HepG2 (cell line): ENCODE measurements around the gene NAT14. TPM values are rescaled to one million over a fixed set of nuclear protein-coding genes. Genes with fewer than 3 reads are reported as not detected.

ENCODE experiments used
- ATAC-seq: fragments of 200-7000 bp; cut with Tn5 transposase; 3 replicates; pipeline ENCODE4 v1.9.1; 2020; ENCODE audit warnings: mild to moderate bottlenecking, moderate library complexity
- BruUV-seq: library from RNA; stranded (reverse); fragments of 400-500 nt; replicated peaks from 2 replicates; lab custom pipeline; 2021; lab: Mats Ljungman, UMichigan
- CTCF ChIA-PET: fragments of 300-600 bp; formaldehyde crosslinking; extraction: SDS; loops from one replicate; lab custom pipeline; 2021; ENCODE audit warnings: low total read pairs, inconsistent platforms, low intra/inter-chr PET ratio; lab: Yijun Ruan, JAX
- POLR2A ChIA-PET: fragments of 350-600 bp; sonication (Branson Sonifier 250); formaldehyde crosslinking; loops from one replicate; lab custom pipeline; 2020; ENCODE audit warnings: antibody characterized with exemption, inconsistent platforms; lab: Yijun Ruan, JAX
- DNase-seq: peaks from one replicate; pipeline ENCODE4 v3.0.0-alpha.2; 2015; ENCODE audit warnings: low spot score
- FAIRE-seq: peaks from 3 replicates; lab custom pipeline; 2011; peaks lifted over from hg19 to GRCh38; lab: Jason Lieb, UNC
- H2AFZ ChIP-seq: one replicate; pipeline ENCODE4 v1.6.1; 2011; ENCODE audit warnings: low read length, inconsistent platforms
- H3K27ac ChIP-seq: fragments of 300-600 bp; 3 replicates; pipeline ENCODE4 v1.8.0; 2011; ENCODE audit warnings: mixed run types, mild to moderate bottlenecking, mixed read lengths, low read length, inconsistent platforms; ENCODE audit not compliant: insufficient read depth; ENCODE audit errors: extremely low read length
- H3K27me3 ChIP-seq, 2 experiments: fragments of 200-600 bp in 1 of 2; 2 replicates in 1 of 2; 3 replicates in 1 of 2; pipeline versions ENCODE4 v1.6.0 to v1.8.0; 2011; ENCODE audit warnings: low read length in 2 of 2, mild to moderate bottlenecking in 2 of 2, moderate library complexity in 2 of 2, inconsistent platforms in 1 of 2; ENCODE audit not compliant: insufficient read depth in 2 of 2, control insufficient read depth in 1 of 2
- H3K36me3 ChIP-seq, 2 experiments: fragments of 200-600 bp in 1 of 2; replicated peaks in 1 of 2; 2 replicates in 1 of 2; 3 replicates in 1 of 2; pipeline versions ENCODE4 v1.5.1 to v1.8.0; 2011; ENCODE audit warnings: low read length in 2 of 2, inconsistent platforms in 1 of 2; ENCODE audit not compliant: insufficient read depth in 2 of 2, control insufficient read depth in 1 of 2
- H3K4me1 ChIP-seq: 2 replicates; pipeline ENCODE4 v1.5.1; 2012; ENCODE audit warnings: low read length, inconsistent platforms; ENCODE audit not compliant: insufficient read depth
- H3K4me2 ChIP-seq: 2 replicates; pipeline ENCODE4 v1.6.0; 2011; ENCODE audit warnings: low read depth, low read length, inconsistent platforms
- H3K4me3 ChIP-seq, 3 experiments: fragments of 200-600 bp in 1 of 3; sonication (generic), shearing (Covaris generic) in 1 of 3; replicated peaks in 1 of 3; 2 replicates each; pipeline ENCODE4 v1.5.1; 2011 to 2016; ENCODE audit warnings: low read length in 3 of 3, inconsistent platforms in 2 of 3, low read depth in 2 of 3, mild to moderate bottlenecking in 2 of 3, control low read depth in 1 of 3, mixed read lengths in 1 of 3; ENCODE audit not compliant: insufficient read depth in 1 of 3
- H3K79me2 ChIP-seq: one replicate; pipeline ENCODE4 v1.6.1; 2011; ENCODE audit warnings: low read length, inconsistent platforms; ENCODE audit not compliant: insufficient read depth
- H3K9ac ChIP-seq: 2 replicates; pipeline ENCODE4 v1.6.0; 2011; ENCODE audit warnings: mild to moderate bottlenecking, low read depth, low read length, inconsistent platforms; ENCODE audit not compliant: insufficient read depth
- H3K9me3 ChIP-seq: 2 replicates; pipeline ENCODE4 v1.5.1; 2012; ENCODE audit warnings: mild to moderate bottlenecking, low read length
- H4K20me1 ChIP-seq: 2 replicates; pipeline ENCODE4 v1.6.0; 2011; ENCODE audit warnings: inconsistent platforms, mild to moderate bottlenecking, low read length, moderate library complexity; ENCODE audit not compliant: insufficient read depth
- GATAD1 ChIP-seq: IDR thresholded peaks from 2 replicates; pipeline ENCODE4 v1.6.1; 2016; ENCODE audit warnings: missing genetic modification reagents, missing compliant biosample characterization
- JDP2 ChIP-seq: sonication (generic); formaldehyde crosslinking; IDR thresholded peaks from 2 replicates; pipeline ENCODE4 v1.8.1; 2022; ENCODE audit warnings: missing genetic modification reagents, borderline replicate concordance
- KAT8 ChIP-seq: IDR thresholded peaks from 2 replicates; pipeline ENCODE4 v1.6.1; 2016; ENCODE audit warnings: missing genetic modification reagents, missing compliant biosample characterization
- MYNN ChIP-seq: sonication (generic); formaldehyde crosslinking; IDR thresholded peaks from 2 replicates; pipeline ENCODE4 v1.4.0; 2020; ENCODE audit warnings: mild to moderate bottlenecking, low read depth, missing genetic modification reagents
- PAF1 ChIP-seq: IDR thresholded peaks from 2 replicates; pipeline ENCODE4 v1.6.1; 2016; ENCODE audit warnings: missing genetic modification reagents, missing compliant biosample characterization
- PCBP1 ChIP-seq: fragments of 200-400 bp; formaldehyde crosslinking; IDR thresholded peaks from 2 replicates; pipeline ENCODE4 v1.6.1; 2017; ENCODE audit warnings: mild to moderate bottlenecking, low read depth, low read length, borderline replicate concordance
- PHF5A ChIP-seq: IDR thresholded peaks from one replicate; pipeline ENCODE4 v1.6.1; 2018; ENCODE audit warnings: low read depth, missing genetic modification reagents; ENCODE audit not compliant: unreplicated experiment
- TCF7 ChIP-seq: sonication (generic); IDR thresholded peaks from 2 replicates; pipeline ENCODE4 v1.6.1; 2016; ENCODE audit warnings: antibody characterized with exemption, low read depth
- TRIM24 ChIP-seq: sonication (generic); formaldehyde crosslinking; IDR thresholded peaks from 2 replicates; pipeline ENCODE4 v1.8.0; 2022; ENCODE audit warnings: mild to moderate bottlenecking, missing genetic modification reagents
- ZBTB21 ChIP-seq: sonication (generic); formaldehyde crosslinking; IDR thresholded peaks from 2 replicates; pipeline ENCODE4 v1.4.0; 2020; ENCODE audit warnings: missing genetic modification reagents
- ZNF7 ChIP-seq: IDR thresholded peaks from 2 replicates; pipeline ENCODE4 v1.6.1; 2016; ENCODE audit warnings: missing biosample characterization, missing genetic modification reagents
- WGBS: methylation state at CpG from one replicate; pipeline ENCODE4 v1.1.6; 2017; ENCODE audit warnings: low lambda C conversion rate; 5-methylcytosine and 5-hydroxymethylcytosine counted together
- in situ Hi-C: cut with HindIII; loops from 2 replicates; pipeline ENCODE4 v1.10.0; 2017; ENCODE audit warnings: low pct_unique_long_range_greater_than_20kb; ENCODE audit not compliant: extremely low pct_ligation_motif_present
- intact Hi-C: fragments of 100-400 bp; cut with micrococcal nuclease; formaldehyde crosslinking; loops from one replicate; pipeline ENCODE4 v1.10.0; 2022; ENCODE audit not compliant: unreplicated experiment
- polyA plus RNA-seq, 8 experiments: library from polyadenylated mRNA; depleted of rRNA in 3 of 8; stranded (reverse) in 7 of 8; unstranded in 1 of 8; fragments of >200 nt; fragmentation: Illumina TruSeq in 4 of 8; extraction: Trizol in 4 of 8; gene quantifications; 2 replicates each; pipeline versions ENCODE4 v1.2.1 to v1.2.3, GENCODE V29; 2011 to 2016; ENCODE audit warnings: low read depth in 4 of 8, missing spikeins in 1 of 8, mixed read lengths in 1 of 8; ENCODE audit not compliant: insufficient read depth in 1 of 8
- total RNA-seq, 5 experiments: library from RNA; depleted of rRNA; stranded (reverse); fragments of >200 nt; fragmentation: Illumina TruSeq; extraction: Trizol; gene quantifications; 2 replicates each; pipeline ENCODE4 v1.2.3, GENCODE V29; 2016; ENCODE audit warnings: low read depth in 1 of 5
- TF ChIP-seq, protein P1 (sequence below): sonication (generic); formaldehyde crosslinking; IDR thresholded peaks from 2 replicates; pipeline ENCODE4 v1.5.0; 2020; ENCODE audit warnings: missing genetic modification reagents, mild to moderate bottlenecking, borderline replicate concordance
- TF ChIP-seq, protein P2 (sequence below): sonication (generic); formaldehyde crosslinking; IDR thresholded peaks from 2 replicates; pipeline ENCODE4 v1.4.0; 2020; ENCODE audit warnings: missing genetic modification reagents, borderline replicate concordance

NAT14 gene
- total and polyA plus RNA-seq, 2 of the 13 experiments (the other 11 are each of a cell fraction or from before 2014, with no cell fraction given), result 20.7 to 22.3 TPM

DNA sequence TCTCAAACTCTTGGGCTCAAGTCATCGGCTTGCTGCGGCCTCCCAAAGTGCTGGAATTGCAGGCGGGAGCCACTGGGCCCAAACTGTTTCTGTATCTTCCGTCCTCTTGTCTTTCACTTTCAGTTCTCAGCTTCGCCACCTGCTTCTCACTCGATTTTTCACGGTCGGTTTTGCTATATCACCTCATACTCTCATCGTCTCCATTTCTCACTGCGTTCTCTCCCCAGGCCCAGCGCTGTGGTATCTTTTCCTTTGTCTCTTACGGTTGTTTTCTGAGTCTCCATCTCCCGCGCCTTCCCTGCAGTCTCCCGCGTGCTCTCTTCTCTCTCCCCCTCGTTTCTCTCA is 18.1 kb downstream of the NAT14 start:
- peaks cover 3 to 46% of the 10 kb centered on the region in 2 experiments for H3K27me3 ChIP-seq
- no peak for ATAC-seq
- H3K36me3 ChIP-seq, result no peaks in the 10 kb centered on the region
- ChIA-PET CTCF (interaction anchor here (0.8 to 2.0 kb wide), 3 partner anchors 35 to 362 kb away, joined by 3 to 24 read pairs (median 10); no protein-coding TSS in a partner anchor), POLR2A (interaction anchor here (1.1 to 1.9 kb wide), 5 partner anchors 9 to 275 kb away, joined by 3 to 10 read pairs (median 5); partner anchors contain the start of genes FIZ1, TMEM86B, ZNF524 and ZNF628)
- no peaks in the 10 kb centered on the region for H4K20me1 ChIP-seq
- H3K9me3 ChIP-seq, result no peaks in the 10 kb centered on the region
- H3K4me1 ChIP-seq, result peaks cover 13% of the 10 kb centered on the region
- no peak overlapping the region for H3K27ac ChIP-seq
- H3K4me3 ChIP-seq, result no peak overlapping the region
- BruUV-seq, result no TSS peak
- FAIRE-seq, result no peak
- TF ChIP-seq GATAD1 (CRISPR knock-in tag), result no peak
- no peak for TF ChIP-seq MYNN (CRISPR knock-in tag)
- no peak for DNase-seq
- H3K9ac ChIP-seq, result no peak overlapping the region
- no peak overlapping the region for H2AFZ ChIP-seq
- 60% methylated on average over 17 of the region's 17 CpGs for WGBS
- intact Hi-C loops (no loop called here), in situ Hi-C loops (no loop called here)
- H3K4me2 ChIP-seq, result no peak overlapping the region
- no peaks in the 10 kb centered on the region for H3K79me2 ChIP-seq

DNA sequence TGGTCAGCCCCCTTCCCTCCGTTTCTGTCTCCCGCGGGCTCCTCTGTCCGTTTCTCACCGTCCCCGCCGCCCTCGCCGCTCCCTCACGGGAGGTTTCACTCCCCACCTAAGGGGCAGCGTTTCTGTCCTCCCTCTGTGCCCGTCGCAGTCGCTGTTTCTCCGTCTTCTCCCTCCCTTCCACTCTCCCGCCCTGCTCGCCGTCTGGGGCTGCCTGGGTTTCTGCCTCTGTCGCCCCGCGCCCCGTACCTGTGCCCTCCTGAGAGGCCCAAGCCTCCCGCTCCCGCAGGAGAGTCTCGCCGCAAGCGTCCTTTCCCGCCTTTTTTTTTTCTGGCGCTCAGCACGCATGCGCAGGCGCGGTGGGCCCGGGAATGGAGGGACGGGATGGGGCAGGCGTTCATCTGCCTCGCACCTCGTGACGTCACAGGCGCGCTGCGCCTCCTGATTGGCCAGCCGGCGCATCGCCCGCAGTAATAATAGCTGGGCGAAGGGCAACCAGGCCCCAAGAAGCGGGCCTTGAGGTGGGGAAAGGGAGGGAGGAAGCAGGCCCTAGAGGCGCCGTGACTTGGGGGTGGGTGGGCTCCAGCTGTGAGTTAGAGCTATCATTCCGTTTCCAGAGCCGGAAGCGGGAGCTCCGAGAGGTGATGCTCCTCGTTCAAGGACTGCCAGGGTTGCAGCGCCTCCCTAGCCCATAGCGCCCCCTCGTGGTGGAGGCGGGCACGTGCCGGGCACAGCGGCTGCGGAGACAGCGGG is 18.7 kb downstream of the NAT14 start:
- Histone ChIP-seq H3K9me3 (no peaks in the 10 kb centered on the region), H3K4me2 (peak overlapping the region; percentile 59), H2AFZ (no peak overlapping the region), H3K27ac (no peak overlapping the region), H3K27me3 (peaks cover 3 to 41% of the 10 kb centered on the region in 2 experiments; a peak in 4 of 5 replicates), H3K9ac (no peak overlapping the region), H3K79me2 (no peaks in the 10 kb centered on the region), H4K20me1 (no peaks in the 10 kb centered on the region), H3K36me3 (no peaks in the 10 kb centered on the region), H3K4me1 (peaks cover 19% of the 10 kb centered on the region), H3K4me3 (peak overlapping the region in 2 of 3 experiments; percentile 39 to 54; a peak in 3 of 6 replicates)
- peak; percentile 64 for DNase-seq
- no peak for FAIRE-seq
- CTCF ChIA-PET, result interaction anchor here (0.8 to 2.0 kb wide), 4 partner anchors 36 to 362 kb away, joined by 3 to 24 read pairs (median 6); no protein-coding TSS in a partner anchor
- peak; percentile 91 for ATAC-seq
- BruUV-seq, result no TSS peak
- intact Hi-C loops, result no loop called here
- WGBS, result 42% methylated on average over 62 of the region's 64 CpGs
- POLR2A ChIA-PET, result interaction anchor here (1.0 to 1.9 kb wide), 7 partner anchors 10 to 275 kb away, joined by 3 to 10 read pairs (median 5); partner anchors contain the start of genes FIZ1, ISOC2, TMEM86B and ZNF524
- in situ Hi-C loops, result no loop called here
- TF ChIP-seq PHF5A (no peak), KAT8 (peak; percentile 54), ZNF7 (CRISPR knock-in tag) (no peak), PCBP1 (0 out of 2 replicates have a peak, but pooled peaks have one; percentile 52), TRIM24 (CRISPR knock-in tag) (no peak), JDP2 (CRISPR knock-in tag) (no peak), PAF1 (CRISPR knock-in tag) (no peak), ZBTB21 (no peak), TCF7 (no peak)
- TF ChIP-seq, protein P1, sequence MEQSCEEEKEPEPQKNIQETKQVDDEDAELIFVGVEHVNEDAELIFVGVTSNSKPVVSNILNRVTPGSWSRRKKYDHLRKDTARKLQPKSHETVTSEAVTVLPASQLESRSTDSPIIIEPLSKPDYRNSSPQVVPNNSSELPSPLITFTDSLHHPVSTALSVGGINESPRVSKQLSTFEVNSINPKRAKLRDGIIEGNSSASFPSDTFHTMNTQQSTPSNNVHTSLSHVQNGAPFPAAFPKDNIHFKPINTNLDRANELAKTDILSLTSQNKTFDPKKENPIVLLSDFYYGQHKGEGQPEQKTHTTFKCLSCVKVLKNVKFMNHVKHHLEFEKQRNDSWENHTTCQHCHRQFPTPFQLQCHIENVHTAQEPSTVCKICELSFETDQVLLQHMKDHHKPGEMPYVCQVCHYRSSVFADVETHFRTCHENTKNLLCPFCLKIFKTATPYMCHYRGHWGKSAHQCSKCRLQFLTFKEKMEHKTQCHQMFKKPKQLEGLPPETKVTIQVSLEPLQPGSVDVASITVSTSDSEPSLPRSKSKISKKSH (CRISPR knock-in tag), result peak; percentile 82; the same call in 1 of the 2 replicates
- TF ChIP-seq, protein P2, sequence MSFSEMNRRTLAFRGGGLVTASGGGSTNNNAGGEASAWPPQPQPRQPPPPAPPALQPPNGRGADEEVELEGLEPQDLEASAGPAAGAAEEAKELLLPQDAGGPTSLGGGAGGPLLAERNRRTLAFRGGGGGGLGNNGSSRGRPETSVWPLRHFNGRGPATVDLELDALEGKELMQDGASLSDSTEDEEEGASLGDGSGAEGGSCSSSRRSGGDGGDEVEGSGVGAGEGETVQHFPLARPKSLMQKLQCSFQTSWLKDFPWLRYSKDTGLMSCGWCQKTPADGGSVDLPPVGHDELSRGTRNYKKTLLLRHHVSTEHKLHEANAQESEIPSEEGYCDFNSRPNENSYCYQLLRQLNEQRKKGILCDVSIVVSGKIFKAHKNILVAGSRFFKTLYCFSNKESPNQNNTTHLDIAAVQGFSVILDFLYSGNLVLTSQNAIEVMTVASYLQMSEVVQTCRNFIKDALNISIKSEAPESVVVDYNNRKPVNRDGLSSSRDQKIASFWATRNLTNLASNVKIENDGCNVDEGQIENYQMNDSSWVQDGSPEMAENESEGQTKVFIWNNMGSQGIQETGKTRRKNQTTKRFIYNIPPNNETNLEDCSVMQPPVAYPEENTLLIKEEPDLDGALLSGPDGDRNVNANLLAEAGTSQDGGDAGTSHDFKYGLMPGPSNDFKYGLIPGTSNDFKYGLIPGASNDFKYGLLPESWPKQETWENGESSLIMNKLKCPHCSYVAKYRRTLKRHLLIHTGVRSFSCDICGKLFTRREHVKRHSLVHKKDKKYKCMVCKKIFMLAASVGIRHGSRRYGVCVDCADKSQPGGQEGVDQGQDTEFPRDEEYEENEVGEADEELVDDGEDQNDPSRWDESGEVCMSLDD (CRISPR knock-in tag), result no peak
